GM11168 (cell line): ENCODE measurements around the gene CHST13.
"Not testable (repeated sequence)": the region's sequence is repeated elsewhere in the genome, so short reads cannot be mapped to it uniquely, and the experiment has no call there.

Source experiments
- in situ Hi-C: fragments of 300-500 bp; cut with MboI; formaldehyde crosslinking; loops from one replicate; pipeline ENCODE4 v1.12.0; 2022; ENCODE audit warnings: low sequenced_read_pairs; ENCODE audit not compliant: unreplicated experiment

CHST13 gene

DNA sequence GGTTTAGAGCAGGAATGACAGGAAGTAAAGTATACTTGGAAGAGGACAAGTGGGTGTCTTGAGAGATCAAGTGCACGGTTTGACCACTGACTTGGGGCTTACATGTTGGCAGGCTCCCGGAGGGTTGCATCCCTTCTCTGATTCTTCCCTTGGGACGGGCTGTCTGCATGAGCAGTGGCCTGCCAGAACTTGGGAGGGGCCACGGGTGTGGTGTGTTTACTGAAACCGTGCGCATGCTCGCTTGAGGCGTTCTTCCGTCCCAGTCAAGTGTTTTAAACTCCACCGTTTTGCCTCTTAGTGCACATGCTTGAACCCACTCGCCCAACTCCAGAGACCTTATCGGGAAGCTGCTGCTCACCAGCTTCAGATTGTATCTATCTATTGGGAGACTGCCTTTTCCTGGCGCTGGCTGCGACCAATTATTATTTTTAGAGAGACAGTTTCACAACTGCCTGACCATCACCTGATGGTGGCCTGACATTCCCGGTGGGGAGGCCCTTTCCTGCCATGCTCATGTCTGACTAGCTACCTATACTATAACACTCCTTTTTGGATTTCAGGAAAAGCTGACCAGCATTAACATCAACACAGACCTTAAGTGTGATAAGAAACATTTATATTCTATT, 49.6 kb downstream of the CHST13 start:
- in situ Hi-C loops: no loop called here

- in situ Hi-C loops: no loop called here
Observed at GRCh38 chr3:126577261-126577660, 53.3 kb downstream of the CHST13 start.

DNA sequence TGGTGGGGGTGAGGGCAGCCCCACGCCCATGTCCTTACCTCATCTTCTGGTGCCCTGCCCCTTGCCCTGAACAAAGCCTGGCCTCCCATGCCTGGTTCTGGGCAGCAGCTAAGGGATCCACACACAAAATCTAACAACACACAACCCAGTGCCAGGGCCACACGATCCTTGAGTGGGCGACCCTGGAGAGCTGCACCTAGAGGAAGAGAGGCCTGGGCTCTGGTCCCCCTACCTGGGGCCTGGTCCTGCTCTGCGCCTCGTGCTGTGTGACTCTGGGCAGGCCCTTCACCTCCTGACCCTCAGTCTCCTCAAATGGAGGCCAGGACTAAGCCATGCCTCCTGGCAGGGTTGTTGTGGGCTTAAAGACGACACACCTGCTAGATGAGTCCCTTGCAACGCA, 54.7 kb downstream of the CHST13 start:
- in situ Hi-C loops: no loop called here

DNA sequence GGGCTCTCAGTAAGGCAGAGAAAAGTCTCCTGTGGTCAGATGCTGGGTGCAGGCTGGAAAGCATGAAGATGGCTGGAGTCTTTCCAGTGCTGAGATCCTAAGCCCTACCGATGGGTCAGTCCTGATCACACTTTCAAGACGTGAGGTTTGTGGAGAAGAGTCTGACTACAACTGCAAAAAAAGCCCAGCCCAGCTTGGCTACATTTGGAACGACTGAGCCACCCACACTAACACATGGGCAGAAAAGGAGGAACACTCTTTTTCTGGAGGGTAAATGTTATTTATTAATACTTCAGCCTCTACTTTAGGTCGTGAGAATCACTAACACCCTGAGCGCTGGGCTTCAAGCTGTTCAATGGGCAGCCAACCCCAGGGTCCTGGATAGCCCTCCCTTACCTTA, 56.8 kb downstream of the CHST13 start:
- in situ Hi-C loops: no loop called here

GRCh38 chr3:126581569-126581968, 57.6 kb downstream of the CHST13 start:
- in situ Hi-C loops: no loop called here

DNA sequence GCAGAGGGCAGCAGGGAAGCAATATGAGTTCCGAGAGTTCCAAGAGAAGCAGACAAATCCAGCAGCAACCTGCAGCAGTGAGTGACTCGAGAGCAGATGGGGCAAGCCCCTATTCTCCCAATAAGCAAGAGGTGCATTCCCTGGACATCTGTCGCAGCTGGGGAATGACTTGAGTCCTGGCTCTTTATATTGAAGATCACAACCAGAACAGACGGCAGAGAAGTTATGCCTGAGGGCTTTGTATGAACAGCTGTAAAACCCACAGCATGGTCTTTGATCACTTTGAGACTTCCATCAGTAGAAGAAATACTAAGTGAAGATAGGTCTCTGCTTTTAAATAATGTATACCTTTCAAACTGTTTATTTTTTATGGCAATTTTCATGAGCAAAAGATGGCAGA, 58.4 kb downstream of the CHST13 start:
- in situ Hi-C loops: no loop called here

- in situ Hi-C loops: not testable (repeated sequence)
Observed at GRCh38 chr3:126591515-126591914, 67.6 kb downstream of the CHST13 start.
